ENCODE data around the gene DNAJC15. TPM values are rescaled to one million over a fixed set of nuclear protein-coding genes. Genes with fewer than 3 reads are reported as not detected.
"Not testable (repeated sequence)": the region's sequence is repeated elsewhere in the genome, so short reads cannot be mapped to it uniquely, and the experiment has no call there.

Gene DNAJC15
- total RNA-seq, 2 experiments from 2014 or later: 2.2 TPM; not detected in 1

DNA sequence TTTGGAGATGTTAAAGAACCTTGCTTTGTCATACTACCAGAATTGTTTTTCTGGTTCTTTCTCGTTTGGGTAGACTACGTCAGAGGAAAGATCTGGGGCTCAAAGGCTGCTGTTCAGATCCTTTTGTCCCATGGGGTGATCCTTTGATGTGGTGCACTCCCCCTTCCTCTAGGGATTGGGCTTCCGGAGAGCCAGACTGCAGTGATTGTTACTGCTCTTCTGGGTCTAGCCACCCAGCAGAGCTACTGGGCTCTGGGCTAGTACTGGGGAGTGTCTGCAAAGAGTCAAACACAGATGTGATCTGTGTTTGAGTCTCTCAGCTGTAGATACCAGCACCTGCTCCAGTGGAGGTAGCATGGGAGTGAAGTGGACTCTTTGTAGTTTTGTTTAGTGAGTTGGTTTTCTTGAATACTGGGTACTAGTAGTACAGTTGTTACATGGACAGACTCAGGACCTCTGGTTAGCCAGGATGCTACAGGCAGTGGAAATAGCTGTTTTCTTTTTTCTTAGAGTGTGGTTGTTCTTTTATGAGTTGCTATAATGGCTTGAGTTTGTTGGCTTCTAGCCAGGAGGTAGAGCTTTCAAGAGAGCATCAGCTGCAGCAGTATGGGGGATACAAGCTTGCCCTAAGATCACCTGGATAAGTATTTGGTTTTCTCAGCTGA is 34.4 kb downstream of the DNAJC15 start:
- intact Hi-C loops (cut with micrococcal nuclease; ENCODE audit: unreplicated experiment): no loop called here
- H3K36me3 ChIP-seq (ENCODE audit: insufficient read depth, low read length): no peaks in the 10 kb centered on the region
- peak overlapping the region; percentile 1 for H3K27ac ChIP-seq (ENCODE audit: low read depth, low read length, poor library complexity, severe bottlenecking)
- TF ChIP-seq EZH2phosphoT487 (IDR thresholded peaks at IDR 0.05; ENCODE audit: borderline replicate concordance, low read depth, low read length): no peak
- BruUV-seq (replicated peaks): no TSS peak
- 0 out of 2 replicates have a peak, but pooled peaks cover 8% of the 10 kb centered on the region for H3K9me3 ChIP-seq (ENCODE audit: low read length)
- no peak overlapping the region for H3K4me3 ChIP-seq (ENCODE audit: low read depth, low read length, poor library complexity, severe bottlenecking)
- H2AFZ ChIP-seq (ENCODE audit: low read length): peak overlapping the region; percentile 27; the same call in 1 of the 2 replicates
- peaks cover 28% of the 10 kb centered on the region for H3K4me1 ChIP-seq (ENCODE audit: insufficient read depth, low read length, poor library complexity, severe bottlenecking)
- DNase-seq (ENCODE audit: low spot score): peak; percentile 23
- POLR2A ChIA-PET: interaction anchor here (0.6 kb wide), 1 partner anchor 1217 kb away, joined by 4 read pairs; no protein-coding TSS in a partner anchor
- no peaks in the 10 kb centered on the region for H4K20me1 ChIP-seq (ENCODE audit: insufficient read depth, low read length)
- H3K4me2 ChIP-seq (ENCODE audit: low read length): peak overlapping the region; percentile 47
- H3K9me2 ChIP-seq (ENCODE audit: insufficient read depth, low read length): no peaks in the 10 kb centered on the region
- CTCF ChIA-PET (ENCODE audit: unreplicated experiment): interaction anchor here (0.6 kb wide), 1 partner anchor 9 kb away, joined by 4 read pairs; no protein-coding TSS in a partner anchor
- no peaks in the 10 kb centered on the region for H3K79me2 ChIP-seq (ENCODE audit: insufficient read depth, low read depth, low read length)

DNA sequence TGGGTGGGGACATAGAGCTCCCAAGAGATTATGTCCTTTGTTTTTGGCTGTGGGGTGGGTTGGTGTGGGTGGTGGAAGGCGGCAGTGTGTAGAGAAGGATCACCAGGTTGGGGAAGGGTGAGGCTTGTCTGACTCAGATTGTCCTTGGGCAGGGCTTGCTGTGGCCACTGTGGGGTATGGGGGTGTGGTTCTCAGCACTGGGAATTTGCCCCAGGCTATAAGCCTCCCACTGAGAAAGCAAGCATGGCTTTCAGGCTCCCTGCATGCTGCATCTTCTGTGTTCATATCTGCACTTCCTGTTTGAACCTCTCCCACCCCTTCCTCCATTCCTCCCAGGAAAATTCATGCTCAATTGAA is 34.9 kb downstream of the DNAJC15 start:
- no peak for DNase-seq (ENCODE audit: low spot score)
- ChIA-PET POLR2A (interaction anchor here (0.6 kb wide), 1 partner anchor 1218 kb away, joined by 4 read pairs; no protein-coding TSS in a partner anchor), CTCF (ENCODE audit: unreplicated experiment) (interaction anchor here (0.6 kb wide), 1 partner anchor 9 kb away, joined by 4 read pairs; no protein-coding TSS in a partner anchor)

GRCh38 chr13:43058831-43059230 is 35.4 kb downstream of the DNAJC15 start:
- no peak for TF ChIP-seq EZH2phosphoT487 (IDR thresholded peaks at IDR 0.05; ENCODE audit: borderline replicate concordance, low read depth, low read length)
- Histone ChIP-seq H3K79me2 (ENCODE audit: insufficient read depth, low read depth, low read length) (no peaks in the 10 kb centered on the region), H3K27ac (ENCODE audit: low read depth, low read length, poor library complexity, severe bottlenecking) (no peak overlapping the region), H3K9me2 (ENCODE audit: insufficient read depth, low read length) (no peaks in the 10 kb centered on the region), H3K4me3 (ENCODE audit: low read depth, low read length, poor library complexity, severe bottlenecking) (no peak overlapping the region), H3K4me1 (ENCODE audit: insufficient read depth, low read length, poor library complexity, severe bottlenecking) (peaks cover 28% of the 10 kb centered on the region), H3K9me3 (ENCODE audit: low read length) (no peaks in the 10 kb centered on the region), H3K4me2 (ENCODE audit: low read length) (no peak overlapping the region), H4K20me1 (ENCODE audit: insufficient read depth, low read length) (no peaks in the 10 kb centered on the region), H3K36me3 (ENCODE audit: insufficient read depth, low read length) (no peaks in the 10 kb centered on the region), H2AFZ (ENCODE audit: low read length) (peak overlapping the region; percentile 33)
- ChIA-PET CTCF (ENCODE audit: unreplicated experiment) (interaction anchor here (0.6 kb wide), 1 partner anchor 8 kb away, joined by 4 read pairs; no protein-coding TSS in a partner anchor), POLR2A (interaction anchor here (0.7 kb wide), 1 partner anchor 531 kb away, joined by 3 read pairs; no protein-coding TSS in a partner anchor)
- BruUV-seq (replicated peaks): no TSS peak
- no peak for DNase-seq (ENCODE audit: low spot score)
- intact Hi-C loops (cut with micrococcal nuclease; ENCODE audit: unreplicated experiment): no loop called here

More for the DNA sequence above, 34.9 kb downstream of the DNAJC15 start:
- H3K4me3 ChIP-seq (ENCODE audit: low read depth, low read length, poor library complexity, severe bottlenecking): no peak overlapping the region
- H3K9me3 ChIP-seq (ENCODE audit: low read length): 0 out of 2 replicates have a peak, but pooled peaks cover 3% of the 10 kb centered on the region
- intact Hi-C loops (cut with micrococcal nuclease; ENCODE audit: unreplicated experiment): no loop called here
- no peak for TF ChIP-seq EZH2phosphoT487 (IDR thresholded peaks at IDR 0.05; ENCODE audit: borderline replicate concordance, low read depth, low read length)
- TF ChIP-seq CTCF (conservative IDR thresholded peaks at IDR 0.05; ENCODE audit: low read length): no peak
- no peaks in the 10 kb centered on the region for H3K79me2 ChIP-seq (ENCODE audit: insufficient read depth, low read depth, low read length)
- no peaks in the 10 kb centered on the region for H4K20me1 ChIP-seq (ENCODE audit: insufficient read depth, low read length)
- H3K9me2 ChIP-seq (ENCODE audit: insufficient read depth, low read length): no peaks in the 10 kb centered on the region
- H3K4me1 ChIP-seq (ENCODE audit: insufficient read depth, low read length, poor library complexity, severe bottlenecking): peaks cover 28% of the 10 kb centered on the region
- peak overlapping the region; percentile 47; the same call in 1 of the 2 replicates for H3K4me2 ChIP-seq (ENCODE audit: low read length)
- H2AFZ ChIP-seq (ENCODE audit: low read length): peak overlapping the region; percentile 33
- no TSS peak for BruUV-seq (replicated peaks)
- H3K27ac ChIP-seq (ENCODE audit: low read depth, low read length, poor library complexity, severe bottlenecking): no peak overlapping the region
- H3K36me3 ChIP-seq (ENCODE audit: insufficient read depth, low read length): no peaks in the 10 kb centered on the region

DNA sequence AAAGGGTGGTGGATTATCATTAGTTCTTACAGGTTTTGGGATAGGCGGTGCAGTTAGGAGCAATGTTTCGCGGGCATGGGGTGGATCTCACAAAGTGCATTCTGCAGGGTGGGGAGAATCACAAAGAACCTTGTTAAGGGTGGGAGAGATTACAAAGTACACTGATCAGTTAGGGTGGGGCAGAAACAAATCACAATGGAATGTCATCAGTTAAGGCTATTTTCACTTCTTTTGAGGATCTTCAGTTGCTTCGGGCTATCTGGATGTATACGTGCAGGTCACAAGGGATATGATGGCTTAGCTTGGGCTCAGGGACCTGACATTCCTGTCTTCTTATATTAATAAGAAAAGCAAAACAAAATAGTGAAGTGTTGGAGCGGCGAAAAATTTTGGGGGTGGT is 36.4 kb downstream of the DNAJC15 start:
- POLR2A ChIA-PET; H3K36me3 ChIP-seq (ENCODE audit: insufficient read depth, low read length); H4K20me1 ChIP-seq (ENCODE audit: insufficient read depth, low read length); CTCF ChIA-PET (ENCODE audit: unreplicated experiment); H3K9me2 ChIP-seq (ENCODE audit: insufficient read depth, low read length); H3K79me2 ChIP-seq (ENCODE audit: insufficient read depth, low read depth, low read length); intact Hi-C loops (cut with micrococcal nuclease; ENCODE audit: unreplicated experiment); H3K27ac ChIP-seq (ENCODE audit: low read depth, low read length, poor library complexity, severe bottlenecking); H2AFZ ChIP-seq (ENCODE audit: low read length); DNase-seq (ENCODE audit: low spot score); H3K4me3 ChIP-seq (ENCODE audit: low read depth, low read length, poor library complexity, severe bottlenecking); H3K9me3 ChIP-seq (ENCODE audit: low read length); BruUV-seq (replicated peaks); H3K4me2 ChIP-seq (ENCODE audit: low read length): not testable (repeated sequence)
- H3K4me1 ChIP-seq (ENCODE audit: insufficient read depth, low read length, poor library complexity, severe bottlenecking): peaks cover 21% of the 10 kb centered on the region

GRCh38 chr13:43060806-43061205 is 37.4 kb downstream of the DNAJC15 start:
- H3K9me2 ChIP-seq (ENCODE audit: insufficient read depth, low read length); H3K36me3 ChIP-seq (ENCODE audit: insufficient read depth, low read length); H3K27ac ChIP-seq (ENCODE audit: low read depth, low read length, poor library complexity, severe bottlenecking); H3K79me2 ChIP-seq (ENCODE audit: insufficient read depth, low read depth, low read length); POLR2A ChIA-PET; intact Hi-C loops (cut with micrococcal nuclease; ENCODE audit: unreplicated experiment); H3K9me3 ChIP-seq (ENCODE audit: low read length); H3K4me2 ChIP-seq (ENCODE audit: low read length); H3K4me3 ChIP-seq (ENCODE audit: low read depth, low read length, poor library complexity, severe bottlenecking); H2AFZ ChIP-seq (ENCODE audit: low read length); DNase-seq (ENCODE audit: low spot score); CTCF ChIA-PET (ENCODE audit: unreplicated experiment); H4K20me1 ChIP-seq (ENCODE audit: insufficient read depth, low read length); BruUV-seq (replicated peaks): not testable (repeated sequence)
- H3K4me1 ChIP-seq (ENCODE audit: insufficient read depth, low read length, poor library complexity, severe bottlenecking): peaks cover 17% of the 10 kb centered on the region
